ENCODE measurements around the gene PCGF1. TPM values are rescaled to one million over a fixed set of nuclear protein-coding genes. Genes with fewer than 3 reads are reported as not detected.

Gene PCGF1
- total RNA-seq, 1 experiment from 2014 or later = 39.9 TPM

- H3K4me3 ChIP-seq (replicated peaks in 1 of 2; ENCODE audit: low read depth in 1 of 2, low read length in 2 of 2) = peak overlapping the region; percentile 74 to 75
- ChIA-PET CTCF (no interaction called here), RAD21 (ENCODE audit: low non-redundant PET in 1 of 2, low total read pairs in 2 of 2, uncharacterized antibody in 2 of 2, unreplicated experiment in 2 of 2) (no interaction called here), POLR2A (no interaction called here)
- peak overlapping the region; percentile 87 for H3K4me2 ChIP-seq (ENCODE audit: low read length)
- BruUV-seq (replicated peaks) = TSS peak; percentile 65
- H3K9me2 ChIP-seq (ENCODE audit: insufficient read depth) = no peaks in the 10 kb centered on the region
- no peak for TF ChIP-seq ELF1 (IDR thresholded peaks at IDR 0.05; ENCODE audit: borderline replicate concordance, low read depth)
- no peak for TF ChIP-seq MAX (IDR thresholded peaks at IDR 0.05)
- no peak for TF ChIP-seq JUND (IDR thresholded peaks at IDR 0.05)
- peak; percentile 90 for TF ChIP-seq TCF7L2 (IDR thresholded peaks at IDR 0.05; ENCODE audit: borderline replicate concordance, extremely low read depth, insufficient read depth, insufficient read length)
- peak; percentile 83 for TF ChIP-seq POLR2AphosphoS5 (IDR thresholded peaks at IDR 0.05; ENCODE audit: low read depth, low read length)
- TF ChIP-seq YY1 (IDR thresholded peaks at IDR 0.05; ENCODE audit: extremely low read depth, insufficient replicate concordance, low read depth, low read length) = peak; percentile 38
- no peak for TF ChIP-seq EZH2phosphoT487 (IDR thresholded peaks at IDR 0.05; ENCODE audit: borderline replicate concordance)
- peak; percentile 80 for TF ChIP-seq ZFX (IDR thresholded peaks at IDR 0.05)
- peak; percentile 17 for TF ChIP-seq POLR2A (IDR thresholded peaks at IDR 0.05; ENCODE audit: borderline replicate concordance, extremely low read depth, insufficient read depth, insufficient read length)
- no peak for TF ChIP-seq CBX3 (IDR thresholded peaks at IDR 0.05; ENCODE audit: low read depth)
- TF ChIP-seq CEBPB (IDR thresholded peaks at IDR 0.05; ENCODE audit: low read depth) = no peak
- TF ChIP-seq EGR1 (IDR thresholded peaks at IDR 0.05; ENCODE audit: low read depth) = no peak
- H2AFZ ChIP-seq (ENCODE audit: low read depth, low read length, poor library complexity, severe bottlenecking) = no peak overlapping the region
- H3K4me1 ChIP-seq (ENCODE audit: control insufficient read depth in 1 of 2, insufficient read depth in 2 of 2, low read length in 2 of 2) = peaks cover 14 to 39% of the 10 kb centered on the region in 2 experiments; a peak in 3 of 4 replicates
- no peaks in the 10 kb centered on the region for H3K9me3 ChIP-seq (ENCODE audit: control insufficient read depth in 1 of 2, insufficient read depth in 1 of 2, low read depth in 1 of 2, low read length in 2 of 2)
- DNase-seq (ENCODE audit: low read depth, low spot score) (no peak), ATAC-seq (peak; percentile 80)
- peaks cover 16% of the 10 kb centered on the region; the same call in 1 of the 2 replicates for H3K79me2 ChIP-seq (ENCODE audit: insufficient read depth, low read length)
- intact Hi-C loops (cut with micrococcal nuclease) = no loop called here
- no peaks in the 10 kb centered on the region for H4K20me1 ChIP-seq (ENCODE audit: insufficient read depth)
- H3K9ac ChIP-seq (ENCODE audit: low read length) = peak overlapping the region; percentile 88
- H3K27me3 ChIP-seq (ENCODE audit: insufficient read depth, low read length) = no peaks in the 10 kb centered on the region
- no peaks in the 10 kb centered on the region for H3K36me3 ChIP-seq (ENCODE audit: control insufficient read depth in 1 of 2, insufficient read depth in 2 of 2, low read length in 2 of 2)
- H3K27ac ChIP-seq (ENCODE audit: low read depth, low read length) = peak overlapping the region; percentile 90
Observed at GRCh38 chr2:74548900-74549826, 41.7 kb upstream of the PCGF1 start.
